Pancreas (tissue), 10 donors: Measurements from ENCODE around the gene LGALS7. TPM values are rescaled to one million over a fixed set of nuclear protein-coding genes. Genes with fewer than 3 reads are reported as not detected.

Experiments used
- ATAC-seq, 4 donors: fragments of 200-7000 bp; cut with Tn5 transposase; one replicate each; pipeline versions ENCODE4 v1.8.0 to v1.9.1; 2020; ENCODE audit warnings: mild to moderate bottlenecking in 4 of 4, moderate library complexity in 4 of 4
- DNase-seq, 6 donors: peaks; one replicate each; pipeline ENCODE4 v3.0.0-alpha.2; 2020
- FAIRE-seq: peaks from 2 replicates; lab custom pipeline; 2012; peaks lifted over from hg19 to GRCh38; lab: Jason Lieb, UNC
- H3K27ac ChIP-seq, 4 donors: fragments of 200-600 bp; sonication (generic); 1 replicate in 3 of 4; 2 replicates in 1 of 4; pipeline versions ENCODE4 v1.5.0 to v1.8.0; 2020
- H3K27me3 ChIP-seq, 4 donors: fragments of 200-600 bp; one replicate each; pipeline ENCODE4 v1.8.0; 2021
- H3K36me3 ChIP-seq, 3 donors: fragments of 200-600 bp; sonication (generic) in 1 of 3; one replicate each; pipeline versions ENCODE4 v1.5.0 to v1.8.0; 2020 to 2021
- H3K4me1 ChIP-seq, 3 donors: fragments of 200-600 bp; one replicate each; pipeline ENCODE4 v1.8.0; 2021
- H3K4me3 ChIP-seq, 4 donors: fragments of 200-600 bp; sonication (generic) in 2 of 4; one replicate each; pipeline versions ENCODE4 v1.5.0 to v1.8.0; 2020 to 2021
- H3K9me3 ChIP-seq, 4 donors: fragments of 200-600 bp; one replicate each; pipeline ENCODE4 v1.8.0; 2021
- CTCF ChIP-seq, 4 donors: fragments of 200-600 bp; sonication (generic) in 3 of 4; IDR thresholded peaks; one replicate each; pipeline versions ENCODE4 v1.5.0 to v1.8.0; 2021; ENCODE audit warnings: antibody characterized with exemption in 4 of 4
- WGBS, 2 donors: extraction: QIAGEN DNeasy Blood & Tissue Kit; methylation state at CpG; one replicate each; pipeline ENCODE4 v1.1.7; 2013; 5-methylcytosine and 5-hydroxymethylcytosine counted together
- intact Hi-C, 3 donors: fragments of 100-400 bp; cut with DNase I; formaldehyde crosslinking; loops; one replicate each; pipeline versions ENCODE4 v1.11.1 to v1.14.2; 2022
- polyA plus RNA-seq, 2 donors: library from polyadenylated mRNA; stranded (reverse); fragments of 200-250 nt; gene quantifications; one replicate each; pipeline ENCODE4 v1.2.3, GENCODE V29; 2013
- total RNA-seq, 6 donors: library from RNA; stranded (reverse); fragmentation: NEBNext Ultra II Directional in 4 of 6; extraction: Animal tissue kit (Norgen Biotek cat#: 25700) in 4 of 6; gene quantifications; one replicate each; pipeline versions ENCODE4 v1.2.1 to v1.2.4, GENCODE V29; 2021 to 2023
- donor health status: healthy with polysubstance abuse.
- donor health status: DM: no; HTN: no; CAD: no; lungs with moderate emphysema.
- donor health status: DM: no; HTN: no; CAD: no.
- donor health status: control.
- donor health status: control.
- donor health status: Bipolar disorder and iron deficiency.
- donor health status: DM: yes; HTN: yes; CAD: no.
- donor health status: DM: no; HTN: no; CAD: no.
- donor health status: DM: no; HTN: no; CAD: no.
- donor health status: DM: yes; HTN: yes; CAD: no.

Gene LGALS7
- total and polyA plus RNA-seq, 8 donors: not detected

- H3K36me3 ChIP-seq: no peaks in the 10 kb centered on the region
- DNase-seq (no peak), FAIRE-seq (no peak), ATAC-seq (no peak)
- H3K27me3 ChIP-seq: no peaks in the 10 kb centered on the region
- H3K9me3 ChIP-seq: no peaks in the 10 kb centered on the region
- H3K27ac ChIP-seq: no peak overlapping the region
- WGBS, 2 donors: 93 to 97% methylated on average over 9 of the region's 9 CpGs
- H3K4me1 ChIP-seq: no peaks in the 10 kb centered on the region
- no peak overlapping the region for H3K4me3 ChIP-seq
- TF ChIP-seq CTCF (IDR thresholded peaks at IDR 0.05): no peak
- intact Hi-C loops: no loop called here
Measured at GRCh38 chr19:38742296-38742695, 31.0 kb downstream of the LGALS7 start.

- DNase-seq: no peak
- Histone ChIP-seq H3K9me3 (no peaks in the 10 kb centered on the region), H3K4me1 (no peaks in the 10 kb centered on the region), H3K36me3 (no peaks in the 10 kb centered on the region), H3K27ac (no peak overlapping the region), H3K27me3 (no peaks in the 10 kb centered on the region), H3K4me3 (no peak overlapping the region)
- no peak for TF ChIP-seq CTCF (IDR thresholded peaks at IDR 0.05)
- no peak for FAIRE-seq
- 97% methylated on average over 14 to 15 of the region's 15 CpGs for WGBS, 2 donors
- intact Hi-C loops: no loop called here
- ATAC-seq: no peak
Measured at GRCh38 chr19:38741670-38742069, 31.6 kb downstream of the LGALS7 start.

- Histone ChIP-seq H3K4me3 (no peak overlapping the region), H3K27me3 (no peaks in the 10 kb centered on the region), H3K27ac (no peak overlapping the region), H3K4me1 (no peaks in the 10 kb centered on the region), H3K36me3 (no peaks in the 10 kb centered on the region), H3K9me3 (no peaks in the 10 kb centered on the region)
- intact Hi-C loops: no loop called here
- FAIRE-seq: no peak
- no peak for ATAC-seq
- no peak for TF ChIP-seq CTCF (IDR thresholded peaks at IDR 0.05)
- DNase-seq: no peak
- 83 to 85% methylated on average over 2 of the region's 2 CpGs for WGBS, 2 donors
Measured at GRCh38 chr19:38740932-38741331, 32.4 kb downstream of the LGALS7 start.

GRCh38 chr19:38740257-38740592 lies 33.1 kb downstream of the LGALS7 start:
- Histone ChIP-seq H3K4me3 (no peak overlapping the region), H3K27me3 (no peaks in the 10 kb centered on the region), H3K4me1 (no peaks in the 10 kb centered on the region), H3K36me3 (no peaks in the 10 kb centered on the region), H3K9me3 (no peaks in the 10 kb centered on the region), H3K27ac (no peak overlapping the region)
- no peak for TF ChIP-seq CTCF (IDR thresholded peaks at IDR 0.05)
- ATAC-seq (no peak), DNase-seq (no peak), FAIRE-seq (no peak)
- intact Hi-C loops: no loop called here
- WGBS, 2 donors: 88 to 94% methylated on average over 9 of the region's 9 CpGs

- no peak overlapping the region for H3K4me3 ChIP-seq
- intact Hi-C loops: no loop called here
- H3K27me3 ChIP-seq: no peaks in the 10 kb centered on the region
- DNase-seq (peak in 2 of 6 donors; percentile 30 to 56), ATAC-seq (no peak), FAIRE-seq (no peak)
- WGBS, 2 donors: 88 to 93% methylated on average over 16 of the region's 16 CpGs
- no peak for TF ChIP-seq CTCF (IDR thresholded peaks at IDR 0.05)
- no peak overlapping the region for H3K27ac ChIP-seq
- no peaks in the 10 kb centered on the region for H3K36me3 ChIP-seq
- no peaks in the 10 kb centered on the region for H3K9me3 ChIP-seq
- H3K4me1 ChIP-seq: no peaks in the 10 kb centered on the region
Measured at GRCh38 chr19:38739440-38740256, 33.7 kb downstream of the LGALS7 start.
